Prostate gland (tissue), 2 donors: ENCODE data around the gene POU6F2. TPM values are rescaled to one million over a fixed set of nuclear protein-coding genes. Genes with fewer than 3 reads are reported as not detected.
A peak's percentile ranks its signal among the peaks of the same experiment; 100 is the strongest.

Experiments used
- DNase-seq: peaks from one replicate; pipeline ENCODE4 v3.0.0-alpha.2; 2019; ENCODE audit warnings: low spot score
- H3K27ac ChIP-seq, 2 donors: fragments of 200-600 bp; sonication (generic); 2 replicates each; pipeline ENCODE4 v1.5.1; 2017 to 2019
- H3K27me3 ChIP-seq: fragments of 200-600 bp; sonication (generic); replicated peaks from 2 replicates; pipeline ENCODE4 v1.5.1; 2019; ENCODE audit not compliant: insufficient read depth
- H3K36me3 ChIP-seq, 2 donors: fragments of 200-600 bp; sonication (generic); 1 replicate in 1 of 2; 2 replicates in 1 of 2; pipeline versions ENCODE4 v1.5.1 to v1.8.1; 2017 to 2019
- H3K4me1 ChIP-seq: fragments of 200-600 bp; sonication (generic); replicated peaks from 2 replicates; pipeline ENCODE4 v1.5.1; 2019
- H3K4me3 ChIP-seq, 2 donors: fragments of 200-600 bp; sonication (generic); 2 replicates each; pipeline ENCODE4 v1.5.1; 2017 to 2019
- H3K9me3 ChIP-seq: fragments of 200-600 bp; sonication (generic); 2 replicates; pipeline ENCODE4 v1.5.1; 2017
- CTCF ChIP-seq, 4 experiments: fragments of 200-600 bp in 2 of 4; fragments of 450-650 bp in 2 of 4; sonication (generic) in 2 of 4; IDR thresholded peaks; 1 replicate in 3 of 4; 2 replicates in 1 of 4; pipeline ENCODE4 v1.5.1; 2016 to 2019; ENCODE audit warnings: antibody characterized with exemption in 4 of 4, mild to moderate bottlenecking in 2 of 4, moderate library complexity in 2 of 4
- POLR2A ChIP-seq: fragments of 450-650 bp; IDR thresholded peaks from one replicate; pipeline ENCODE4 v1.6.1; 2016; ENCODE audit warnings: antibody characterized with exemption, mild to moderate bottlenecking
- POLR2AphosphoS5 ChIP-seq: sonication (generic); formaldehyde crosslinking; IDR thresholded peaks from one replicate; pipeline ENCODE4 v1.6.1; 2017; ENCODE audit warnings: antibody characterized with exemption
- WGBS: methylation state at CpG from one replicate; pipeline ENCODE4 v1.1.5; 2018; 5-methylcytosine and 5-hydroxymethylcytosine counted together
- intact Hi-C: fragments of 100-400 bp; cut with DNase I; formaldehyde crosslinking; loops from one replicate; pipeline ENCODE4 v1.14.2; 2022
- total RNA-seq, 2 donors: library from RNA; depleted of rRNA; stranded (reverse); fragments of >200 nt; gene quantifications; one replicate each; pipeline ENCODE4 v1.1.0, GENCODE V29; 2016

POU6F2 gene
- total RNA-seq, 2 donors from 2014 or later, result 2.4 TPM; not detected in 1

GRCh38 chr7:39407723-39408122, 430.0 kb downstream of the POU6F2 start:
- TF ChIP-seq POLR2AphosphoS5, result no peak
- TF ChIP-seq CTCF (IDR thresholded peaks at IDR 0.05), result no peak
- no peak for TF ChIP-seq POLR2A
- DNase-seq, result no peak
- no peaks in the 10 kb centered on the region for H3K27me3 ChIP-seq
- no peaks in the 10 kb centered on the region for H3K9me3 ChIP-seq
- WGBS, result 58% methylated on average over 8 of the region's 8 CpGs
- no peaks in the 10 kb centered on the region for H3K36me3 ChIP-seq
- no peak overlapping the region for H3K27ac ChIP-seq
- H3K4me1 ChIP-seq, result no peaks in the 10 kb centered on the region
- intact Hi-C loops, result no loop called here
- H3K4me3 ChIP-seq, result no peak overlapping the region

GRCh38 chr7:39408906-39409305, 431.2 kb downstream of the POU6F2 start:
- H3K36me3 ChIP-seq, result no peaks in the 10 kb centered on the region
- H3K9me3 ChIP-seq, result no peaks in the 10 kb centered on the region
- TF ChIP-seq POLR2AphosphoS5 (no peak), POLR2A (no peak), CTCF (IDR thresholded peaks at IDR 0.05) (no peak)
- H3K4me3 ChIP-seq, result no peak overlapping the region
- no peaks in the 10 kb centered on the region for H3K27me3 ChIP-seq
- H3K27ac ChIP-seq, result no peak overlapping the region
- 68% methylated on average over 1 of the region's 1 CpG for WGBS
- DNase-seq, result no peak
- intact Hi-C loops, result no loop called here
- H3K4me1 ChIP-seq, result no peaks in the 10 kb centered on the region

- WGBS, result 88% methylated on average over 5 of the region's 5 CpGs
- intact Hi-C loops, result no loop called here
- no peaks in the 10 kb centered on the region for H3K9me3 ChIP-seq
Observed at GRCh38 chr7:39410582-39410981, 432.9 kb downstream of the POU6F2 start.

DNA sequence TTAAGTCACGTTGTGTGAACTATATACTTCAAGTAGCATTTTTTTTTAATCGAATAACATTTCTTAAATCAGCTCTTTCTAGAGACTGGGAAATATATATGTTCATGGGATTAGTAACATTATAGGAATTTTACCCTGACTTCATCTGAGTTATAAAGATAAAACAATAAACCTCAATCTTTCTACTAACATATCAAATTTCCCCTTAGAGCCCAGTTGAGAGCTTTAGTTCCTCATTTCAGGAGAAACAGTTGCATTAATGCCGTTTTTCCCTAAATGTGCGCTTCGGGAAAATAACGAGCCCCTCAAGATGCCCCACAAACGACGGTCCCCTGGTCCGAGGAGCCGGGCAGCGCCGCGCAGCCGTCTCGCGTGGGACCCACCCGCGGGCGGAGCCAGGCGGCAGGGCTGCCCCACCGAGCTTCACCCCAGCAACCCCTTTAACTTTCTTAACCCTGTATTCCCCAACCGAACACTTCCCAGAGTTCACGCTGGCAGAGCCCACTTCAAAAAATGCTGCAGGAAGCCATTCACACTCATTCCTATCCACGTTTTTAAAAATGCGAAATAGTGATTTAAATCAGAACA, 436.0 kb downstream of the POU6F2 start:
- no peak for DNase-seq
- H3K27ac ChIP-seq, result no peak overlapping the region
- no peaks in the 10 kb centered on the region for H3K36me3 ChIP-seq
- intact Hi-C loops, result no loop called here
- no peaks in the 10 kb centered on the region for H3K4me1 ChIP-seq
- no peak for TF ChIP-seq POLR2A
- TF ChIP-seq POLR2AphosphoS5, result no peak
- no peak for TF ChIP-seq CTCF (IDR thresholded peaks at IDR 0.05)
- H3K9me3 ChIP-seq, result no peaks in the 10 kb centered on the region
- H3K27me3 ChIP-seq, result no peaks in the 10 kb centered on the region
- peak overlapping the region; percentile 23 to 34 for H3K4me3 ChIP-seq
- WGBS, result 8% methylated on average over 25 of the region's 25 CpGs

More at GRCh38 chr7:39410582-39410981, 432.9 kb downstream of the POU6F2 start:
- TF ChIP-seq CTCF (IDR thresholded peaks at IDR 0.05) (no peak), POLR2AphosphoS5 (no peak), POLR2A (no peak)
- no peaks in the 10 kb centered on the region for H3K36me3 ChIP-seq
- no peak overlapping the region for H3K27ac ChIP-seq
- no peak for DNase-seq
- no peaks in the 10 kb centered on the region for H3K27me3 ChIP-seq
- no peak overlapping the region for H3K4me3 ChIP-seq
- no peaks in the 10 kb centered on the region for H3K4me1 ChIP-seq

GRCh38 chr7:39414224-39415035, 436.7 kb downstream of the POU6F2 start:
- peak; percentile 7 for DNase-seq
- 1% methylated on average over 22 of the region's 40 CpGs for WGBS
- Histone ChIP-seq H3K9me3 (no peaks in the 10 kb centered on the region), H3K4me3 (peak overlapping the region; percentile 23 to 34), H3K36me3 (no peaks in the 10 kb centered on the region), H3K27me3 (no peaks in the 10 kb centered on the region), H3K27ac (no peak overlapping the region), H3K4me1 (no peaks in the 10 kb centered on the region)
- intact Hi-C loops, result no loop called here
- no peak for TF ChIP-seq CTCF (IDR thresholded peaks at IDR 0.05)
- no peak for TF ChIP-seq POLR2AphosphoS5
- TF ChIP-seq POLR2A, result no peak
